Activated CD8-positive, alpha-beta memory T cell treated with anti-CD3 and anti-CD28 coated beads for 1 hour (primary cell): ENCODE results near the gene RAD18.

Experiments
- DNase-seq, 2 donors: peaks; one replicate each; pipeline ENCODE4 v3.0.0-alpha.2; 2020; ENCODE audit warnings: low read depth in 1 of 2; ENCODE audit errors: extremely low read depth in 1 of 2

RAD18 gene

DNA sequence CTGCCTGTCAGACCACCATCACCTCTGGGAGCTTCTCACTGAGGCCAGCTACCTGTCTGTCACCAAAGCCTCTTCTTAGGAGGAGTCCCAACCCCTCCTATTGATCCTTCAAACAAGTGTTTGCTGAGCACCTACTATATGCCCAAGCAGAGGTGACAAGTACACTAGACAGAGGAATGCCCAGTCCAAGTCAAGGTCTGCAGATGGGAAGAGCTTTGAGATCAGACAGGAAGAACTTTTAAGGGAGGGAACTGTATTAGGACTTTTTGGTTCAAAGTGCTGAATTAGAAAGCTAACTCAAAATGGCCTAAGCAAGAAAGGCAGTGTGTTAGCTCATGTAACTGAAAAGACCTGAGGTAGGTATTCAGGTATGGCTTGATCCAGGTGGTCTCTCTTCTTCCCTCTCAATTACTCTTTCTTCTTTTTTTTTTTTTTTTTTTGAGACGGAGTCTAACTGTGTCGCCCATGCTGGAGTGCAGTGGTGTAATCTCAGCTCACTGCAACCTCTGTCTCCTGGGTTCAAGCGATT is 3.6 kb upstream of the RAD18 start:
- no peak for DNase-seq

DNA sequence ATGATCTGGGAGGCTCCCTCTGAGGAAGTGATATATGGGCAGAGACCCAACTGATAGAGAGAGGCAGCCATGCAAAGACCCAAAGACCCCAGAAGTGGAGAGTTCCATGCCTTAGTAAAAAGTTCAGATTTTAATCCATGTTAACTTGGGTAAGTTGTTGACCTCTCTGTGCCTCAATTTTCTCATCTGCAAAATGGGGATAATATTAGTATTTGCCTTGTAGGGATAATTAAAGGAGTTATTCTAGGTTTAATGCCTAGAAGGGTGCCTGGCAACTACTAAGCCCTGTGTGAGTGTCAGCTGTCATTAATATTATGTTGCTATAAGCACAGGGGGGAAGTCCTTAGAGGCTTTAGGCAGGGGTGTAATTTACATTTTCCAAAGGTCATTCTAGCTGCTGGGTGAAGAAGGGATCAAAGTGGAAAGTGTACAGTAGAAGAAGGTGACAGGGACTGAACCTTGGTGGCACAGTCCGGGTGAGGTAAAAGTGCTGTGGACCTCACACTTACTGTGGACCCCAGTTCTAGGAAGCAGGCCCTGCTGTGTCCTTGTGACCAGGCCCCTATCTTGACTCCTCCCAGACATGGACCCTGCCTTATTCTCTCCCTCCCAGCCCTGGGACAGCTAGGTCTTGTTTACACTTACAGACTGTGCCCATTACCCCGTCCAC is 3.0 kb upstream of the RAD18 start:
- no peak for DNase-seq

DNA sequence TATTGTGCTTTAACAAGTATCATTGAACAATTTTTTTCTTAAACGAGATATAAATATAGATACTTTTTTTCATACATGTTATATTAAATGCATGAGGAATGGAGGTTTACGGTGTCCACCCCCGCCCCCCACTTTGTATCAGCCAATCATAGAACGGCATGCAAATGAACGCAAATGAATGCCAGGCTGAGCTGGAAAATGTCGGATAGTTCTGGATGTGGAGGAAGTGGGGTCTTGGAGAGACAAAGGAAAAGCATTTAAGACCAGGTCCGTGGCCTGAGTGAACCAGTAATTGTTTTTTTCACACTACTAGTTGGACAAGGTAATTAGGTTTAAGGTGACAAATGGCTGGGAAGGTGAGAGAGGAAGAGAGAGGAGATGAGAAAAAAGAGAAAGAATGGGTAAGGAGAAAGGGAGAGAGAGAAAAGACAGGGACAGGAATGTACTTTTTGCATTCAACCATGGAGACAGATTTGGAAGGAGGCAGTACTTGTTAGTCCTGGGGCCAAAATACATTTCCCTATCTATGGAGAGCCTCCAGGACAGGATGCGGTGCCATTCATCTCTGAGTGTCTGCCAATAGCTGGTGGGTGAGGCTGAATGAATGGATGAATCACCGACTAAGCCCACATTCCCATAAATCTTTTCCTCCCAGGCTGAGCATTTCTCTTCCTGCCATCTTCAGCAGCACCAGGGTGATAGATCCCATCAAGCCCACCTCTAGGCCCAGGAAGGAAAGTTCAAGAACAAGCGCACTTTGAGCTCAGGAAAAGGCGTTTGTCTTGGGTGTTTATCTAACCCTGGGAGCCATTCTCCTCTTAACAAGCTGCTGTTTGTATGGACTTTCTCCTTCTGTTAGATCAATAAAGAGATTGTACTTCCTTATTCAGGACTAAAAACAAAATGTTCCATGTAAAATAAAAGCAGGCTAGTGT is 1.4 kb upstream of the RAD18 start:
- DNase-seq, result no peak

DNA sequence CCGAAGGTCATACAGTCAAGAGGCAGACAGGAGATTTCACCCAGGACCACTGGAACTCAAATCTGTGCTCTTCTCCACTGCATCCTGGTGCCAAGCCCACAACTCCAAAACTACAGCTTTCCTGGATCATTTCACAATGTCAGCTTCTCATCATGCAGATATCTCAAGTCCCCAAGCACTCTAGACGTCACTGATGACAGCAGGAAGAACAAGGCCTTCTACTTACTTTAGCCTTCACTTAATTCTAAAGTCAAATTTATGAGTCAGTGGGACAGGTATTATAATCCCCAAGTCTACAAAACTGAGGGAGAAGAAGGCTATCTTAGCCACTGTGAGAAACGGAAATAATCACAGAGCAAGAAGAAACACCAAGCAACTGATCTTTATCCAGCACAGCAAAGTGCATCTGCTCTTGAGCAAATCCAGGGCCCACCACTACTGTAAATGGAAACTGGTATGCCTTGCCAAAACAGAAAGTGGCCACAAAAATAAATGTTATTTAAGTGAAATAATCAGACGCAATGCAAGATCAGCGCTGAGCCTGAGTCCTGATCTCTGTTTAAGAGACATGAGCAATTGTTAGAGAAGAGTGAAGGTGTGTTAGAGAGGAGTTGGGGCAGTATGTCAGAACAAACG is 928 bp downstream of the RAD18 start:
- DNase-seq, result no peak

DNA sequence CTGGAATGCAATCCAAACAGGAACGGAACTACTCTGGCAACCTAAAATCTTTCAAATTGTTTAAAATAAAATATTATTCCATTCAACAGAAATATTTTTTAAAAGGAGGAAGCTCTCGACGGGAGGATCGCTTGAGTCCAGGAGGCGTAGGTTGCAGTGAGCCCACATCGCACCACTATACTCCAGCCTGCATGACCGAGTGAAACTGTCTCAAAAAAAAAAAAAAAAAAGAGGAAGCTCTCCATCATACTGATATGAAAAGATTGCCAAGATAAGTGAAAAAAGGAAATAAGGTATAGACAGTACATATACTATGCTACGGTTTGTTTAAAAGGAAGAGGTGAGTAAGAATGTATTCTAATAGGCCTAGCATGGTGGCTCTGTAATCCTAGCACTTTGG is 3.6 kb downstream of the RAD18 start:
- no peak for DNase-seq

DNA sequence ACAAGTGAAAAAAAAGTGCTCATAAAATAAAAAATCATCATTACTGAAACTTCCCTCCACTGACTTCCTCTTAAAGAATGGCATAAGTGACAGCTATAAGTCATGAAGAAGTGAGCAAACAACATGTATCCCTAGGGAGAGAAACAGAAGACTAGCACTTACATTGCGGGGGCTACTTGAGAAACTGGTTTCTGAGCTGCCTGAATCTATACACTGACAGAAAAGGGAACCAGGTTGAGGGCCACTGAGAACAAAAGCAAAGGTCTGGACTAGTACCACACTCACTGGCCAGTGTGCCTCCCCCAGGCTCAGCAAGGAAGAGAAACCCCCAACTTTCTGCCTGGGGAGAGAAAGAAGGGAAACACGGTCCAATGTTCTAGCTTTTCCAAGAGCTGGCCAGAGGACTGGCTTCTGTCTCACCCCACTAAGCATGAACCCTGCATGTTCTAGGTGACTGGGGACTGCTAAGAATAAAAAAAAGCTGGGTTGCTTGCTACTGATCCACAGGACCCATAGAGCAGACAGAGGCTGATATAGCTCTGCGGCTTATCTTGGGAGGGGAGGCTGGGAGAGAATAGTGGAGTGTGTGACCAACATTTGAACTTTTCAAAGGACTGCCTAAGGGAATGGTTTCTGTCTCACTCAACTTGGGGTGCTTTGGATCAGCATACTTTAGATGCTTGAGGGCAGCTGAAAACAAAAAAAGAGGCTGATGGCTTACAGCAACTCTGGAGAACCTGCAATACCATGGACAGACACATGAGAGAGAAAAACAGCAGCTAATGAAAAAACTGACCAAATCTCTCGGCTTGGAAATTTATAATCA is 8.1 kb downstream of the RAD18 start:
- DNase-seq, result no peak

DNA sequence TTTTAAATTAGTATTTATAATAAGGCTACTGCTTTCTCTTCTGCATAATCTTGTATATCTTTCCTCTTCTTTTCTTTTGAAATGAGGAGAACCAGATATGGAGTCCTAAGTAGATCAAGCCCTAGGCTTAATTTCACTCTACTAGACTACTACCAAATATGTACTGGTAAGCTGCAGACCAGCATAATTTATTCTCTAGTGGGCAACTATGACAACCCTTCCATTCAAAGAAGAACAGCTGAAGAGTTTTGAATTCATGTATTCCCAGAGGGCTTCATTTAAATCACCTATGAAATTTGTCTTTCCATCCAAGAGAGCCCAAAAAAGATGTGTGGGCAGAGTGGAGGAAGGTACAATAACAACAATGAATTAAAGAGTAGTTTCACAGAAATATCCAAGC is 10.0 kb downstream of the RAD18 start:
- DNase-seq, result no peak

DNA sequence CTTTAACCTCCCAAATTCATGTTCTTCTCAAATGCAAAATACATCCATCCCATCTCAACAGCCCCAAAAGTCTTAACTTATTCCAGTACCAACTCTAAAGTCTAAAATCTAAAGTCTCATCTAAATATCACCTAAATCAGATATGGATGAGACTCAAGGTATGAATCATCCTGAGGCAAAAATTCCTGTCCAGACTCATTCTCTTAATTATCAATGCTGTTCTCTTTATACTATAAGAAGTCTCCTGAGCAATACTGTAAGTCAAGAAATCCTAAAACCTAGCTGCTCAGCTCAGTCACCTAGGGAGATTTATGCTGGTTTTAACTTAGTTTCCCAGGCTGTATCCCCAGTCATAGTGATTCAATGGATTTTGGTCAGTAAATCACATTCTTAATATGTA is 11.1 kb downstream of the RAD18 start:
- DNase-seq, result no peak

DNA sequence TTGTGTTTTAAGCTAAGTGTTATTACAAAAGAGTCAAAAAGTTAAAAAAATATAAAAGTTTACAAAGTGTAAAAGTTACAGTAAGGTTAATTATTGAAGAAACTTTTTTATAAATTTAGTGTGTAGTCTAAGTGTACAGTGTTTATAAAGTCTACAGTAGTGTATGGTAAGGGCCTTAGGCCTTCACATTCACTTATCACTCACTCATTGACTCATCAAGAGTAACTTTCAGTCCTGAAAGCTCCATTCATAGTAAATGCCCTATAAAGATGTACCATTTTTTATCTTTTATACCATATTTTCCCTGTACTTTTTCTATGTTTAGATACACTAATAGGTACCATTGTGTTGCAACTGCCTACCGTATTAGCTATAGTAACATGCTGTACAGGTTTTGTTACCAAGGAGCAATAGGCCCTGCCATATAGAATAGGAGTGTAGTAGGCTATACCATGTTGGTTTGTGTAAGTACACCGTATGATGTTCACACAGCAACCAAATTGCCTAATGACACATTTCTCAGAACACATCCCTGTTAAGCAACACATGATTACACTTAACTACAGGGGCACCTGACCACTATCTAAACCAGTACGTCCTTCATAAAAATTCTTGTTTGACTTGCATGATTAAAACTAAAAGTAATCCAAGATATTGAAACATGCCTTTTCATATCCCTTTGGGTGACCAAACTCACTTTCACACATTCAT is 17.2 kb downstream of the RAD18 start:
- no peak for DNase-seq

DNA sequence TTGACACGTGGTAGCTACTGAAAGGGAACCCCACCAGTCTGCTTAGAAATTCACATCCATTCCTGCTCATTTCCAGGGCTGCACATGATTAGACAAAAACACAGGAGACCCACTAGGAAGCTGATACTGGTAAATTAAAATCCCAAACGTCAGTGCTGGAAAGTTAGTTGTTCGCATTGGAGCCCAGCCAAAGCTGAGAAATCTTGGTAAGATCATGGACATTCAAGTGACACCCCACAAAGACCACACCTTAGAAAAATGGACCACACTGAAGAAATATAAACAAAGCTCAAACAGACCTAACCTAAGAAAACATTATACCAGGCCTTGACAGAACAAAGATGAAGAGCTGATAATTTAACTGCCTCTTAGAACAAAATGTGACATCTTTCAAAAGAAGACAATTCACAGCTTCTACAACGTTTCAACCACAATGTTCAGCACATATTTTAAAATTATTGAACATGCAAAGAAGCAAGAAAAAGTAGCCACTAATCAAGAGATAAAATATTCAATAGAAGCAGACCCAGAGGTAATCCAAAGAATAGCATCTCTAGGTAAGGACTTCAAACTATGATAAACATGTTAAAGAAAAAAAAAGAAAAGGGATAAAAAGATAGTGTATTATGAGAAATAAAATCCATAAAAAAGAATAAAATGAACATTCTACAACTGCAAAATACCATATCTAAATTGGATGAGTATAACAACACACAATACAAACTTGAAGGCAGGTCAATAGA is 20.4 kb downstream of the RAD18 start:
- DNase-seq, result no peak

DNA sequence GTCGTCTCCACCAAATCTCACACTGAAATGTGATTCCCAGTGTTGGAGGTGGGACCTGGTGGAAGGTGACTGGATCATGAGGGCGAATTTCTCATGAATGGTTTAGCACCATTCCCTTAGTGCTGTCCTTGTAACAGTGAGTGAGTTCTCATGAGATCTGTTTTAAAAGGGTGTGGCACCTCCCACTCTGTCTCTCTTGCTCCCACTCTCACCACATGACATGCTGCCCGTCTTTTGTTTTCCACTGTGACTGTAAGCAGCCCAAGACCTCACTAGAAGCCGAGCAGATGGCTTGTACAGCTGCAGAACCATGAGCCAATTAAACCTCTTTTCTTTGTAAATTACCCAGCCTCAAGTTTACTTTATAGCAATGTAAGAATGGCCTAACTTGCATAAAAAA is 21.2 kb downstream of the RAD18 start:
- no peak for DNase-seq

DNA sequence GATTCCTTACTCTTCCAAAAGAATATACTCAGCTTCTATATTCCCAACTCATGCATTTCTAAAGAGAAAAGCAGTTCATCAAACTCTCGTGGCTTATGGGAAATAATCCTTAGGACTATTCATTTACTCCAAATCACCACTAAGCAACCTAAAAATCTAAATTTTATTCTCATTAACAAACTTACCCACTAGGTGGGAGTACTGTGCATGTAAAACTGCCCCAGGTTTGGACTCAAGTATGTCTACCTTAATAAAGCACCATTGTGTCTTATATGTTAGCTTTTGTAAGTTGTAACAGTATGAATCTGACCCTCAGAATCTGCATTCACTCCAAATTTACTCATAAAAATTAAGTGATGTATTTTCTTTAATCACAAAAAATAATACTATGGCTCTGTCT is 25.3 kb downstream of the RAD18 start:
- DNase-seq, result no peak

DNA sequence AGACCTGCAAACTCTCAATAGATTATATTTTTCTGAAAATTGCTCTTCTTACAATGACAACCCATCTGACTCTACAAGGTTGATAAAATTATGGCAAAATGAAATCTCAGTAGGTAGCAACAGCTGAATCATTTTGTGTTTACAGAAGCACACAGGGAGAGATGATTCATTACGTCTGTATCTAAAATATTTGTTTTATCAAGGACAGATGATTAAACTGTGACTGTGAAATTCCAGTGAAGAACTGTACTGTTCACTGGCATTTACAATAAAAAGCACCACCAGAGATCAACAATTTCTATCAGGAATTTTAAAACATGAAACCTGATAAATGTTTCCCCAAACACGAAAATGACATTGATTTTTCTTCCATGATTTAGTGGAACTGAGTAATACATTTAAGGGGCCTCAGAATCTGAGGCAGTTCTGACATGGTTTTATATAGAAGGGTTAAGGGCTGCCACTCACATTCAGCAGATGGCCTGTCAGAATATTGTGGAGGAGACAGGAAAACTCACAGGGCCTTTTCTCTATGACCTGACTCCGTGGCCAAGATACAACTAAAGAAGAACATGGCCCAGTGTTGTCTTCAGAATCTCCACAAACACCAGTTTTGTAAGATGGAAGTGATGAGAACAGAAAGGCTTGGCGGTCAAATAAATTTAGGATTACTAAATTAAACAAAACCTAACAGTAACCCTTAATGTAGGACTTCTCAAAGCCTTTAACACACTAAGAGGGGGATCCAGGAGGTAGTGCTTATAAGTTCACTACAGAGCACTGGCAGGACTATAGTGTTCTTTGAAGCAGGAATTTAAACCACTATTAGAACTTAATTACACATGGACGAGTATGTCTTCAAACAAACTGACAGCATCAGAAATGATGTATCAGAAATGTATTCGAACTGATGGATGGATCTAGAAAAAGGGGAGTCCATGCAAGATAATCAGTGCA is 25.9 kb downstream of the RAD18 start:
- DNase-seq, result no peak

DNA sequence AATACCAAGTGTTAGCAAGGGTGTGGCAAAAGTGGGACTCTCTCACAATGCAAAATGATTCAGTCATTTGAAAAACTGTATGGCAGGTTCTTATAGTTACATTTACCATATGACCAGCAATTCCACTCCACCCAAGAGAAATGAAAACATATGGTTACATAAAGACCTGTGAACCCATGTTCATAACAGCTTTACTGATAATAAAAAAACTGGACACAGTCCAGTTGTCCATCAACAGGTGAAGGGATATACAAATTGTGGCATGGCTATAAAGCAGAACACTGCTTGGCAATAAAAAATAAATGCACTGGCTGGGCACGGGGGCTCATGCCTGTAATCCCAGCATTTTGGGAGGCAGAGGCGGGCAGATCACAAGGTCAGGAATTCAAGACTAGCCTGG is 30.8 kb downstream of the RAD18 start:
- no peak for DNase-seq

DNA sequence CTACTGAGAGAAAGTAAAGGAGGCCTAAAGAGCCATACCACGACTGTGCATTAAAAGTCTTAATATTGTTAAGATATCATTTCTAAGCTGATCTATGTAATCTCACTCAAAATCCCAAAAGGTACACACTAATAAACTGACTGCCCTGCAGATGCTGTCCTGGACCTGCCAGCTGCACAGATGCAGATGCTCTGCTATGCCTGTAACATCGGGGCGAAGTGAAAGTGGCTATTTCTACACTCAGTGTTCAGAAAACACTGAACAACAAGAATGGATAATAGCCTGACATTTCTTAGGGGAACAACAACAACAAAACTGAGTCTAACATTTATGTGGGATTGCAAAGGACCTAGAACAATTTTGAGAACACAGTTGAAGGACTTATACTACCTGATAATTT is 31.9 kb downstream of the RAD18 start:
- DNase-seq, result no peak

DNA sequence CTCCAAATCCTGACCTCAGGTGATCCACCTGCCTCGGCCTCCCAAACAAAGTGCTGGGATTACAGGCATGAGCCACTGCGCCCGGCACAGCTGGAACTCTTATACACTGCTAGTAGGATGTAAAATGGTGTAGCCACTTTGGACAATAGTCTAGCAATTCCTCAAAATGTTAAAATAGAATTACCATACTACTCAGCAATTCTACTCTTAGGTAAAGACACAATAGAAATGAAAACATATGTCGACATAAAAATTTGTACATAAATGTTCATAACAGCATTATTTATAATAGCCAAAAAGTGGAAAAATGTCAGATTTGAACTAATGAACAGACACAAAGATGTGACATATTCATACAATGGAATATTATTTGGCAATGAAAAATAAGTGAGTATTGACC is 33.4 kb downstream of the RAD18 start:
- DNase-seq, result no peak

DNA sequence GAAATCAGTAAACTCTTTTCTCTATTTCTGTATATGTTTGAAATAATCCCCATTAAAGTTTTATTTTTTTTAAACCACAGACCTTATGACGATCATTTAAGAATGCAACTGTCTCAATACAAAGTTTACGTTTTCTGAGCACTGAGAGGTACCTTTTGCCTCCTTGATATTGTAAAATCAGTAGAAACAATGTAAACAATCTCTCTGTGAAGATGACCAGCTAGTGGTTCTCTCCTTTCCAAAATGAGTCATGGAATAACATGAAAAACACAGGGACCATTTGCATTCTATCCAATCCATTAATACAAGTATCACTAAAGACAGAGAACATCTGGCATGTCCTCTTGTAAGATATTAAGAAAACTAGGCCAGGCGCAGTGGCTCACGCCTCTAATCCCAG is 48.8 kb downstream of the RAD18 start:
- DNase-seq, result no peak

DNA sequence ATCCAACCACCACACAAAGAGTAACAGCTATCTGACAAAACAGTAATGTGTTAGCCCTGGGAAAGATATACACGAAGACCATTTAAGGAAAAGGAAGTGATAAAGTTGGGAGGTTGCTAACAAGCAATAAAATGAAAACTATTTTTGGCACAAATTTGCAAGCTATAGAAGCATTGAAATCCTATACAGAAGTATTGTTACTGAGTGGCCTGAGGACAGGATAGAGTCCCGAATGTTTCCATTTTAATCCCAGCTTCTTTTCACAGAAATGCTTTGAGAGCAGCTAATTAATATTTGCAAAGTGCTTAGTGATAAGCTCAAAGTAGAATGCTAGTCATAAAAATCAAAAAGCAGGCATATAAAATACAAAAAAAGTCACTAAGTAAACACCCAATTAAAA is 51.5 kb downstream of the RAD18 start:
- no peak for DNase-seq
